ENCODE results near the gene TLCD3B. TPM values are rescaled to one million over a fixed set of nuclear protein-coding genes. Genes with fewer than 3 reads are reported as not detected.

The TLCD3B gene
- total and polyA plus RNA-seq, 9 of the 15 experiments (the other 6 are each of a cell fraction or from before 2014, with no cell fraction given), result 0.10 to 0.52 (median 0.23) TPM; not detected in 4

DNA sequence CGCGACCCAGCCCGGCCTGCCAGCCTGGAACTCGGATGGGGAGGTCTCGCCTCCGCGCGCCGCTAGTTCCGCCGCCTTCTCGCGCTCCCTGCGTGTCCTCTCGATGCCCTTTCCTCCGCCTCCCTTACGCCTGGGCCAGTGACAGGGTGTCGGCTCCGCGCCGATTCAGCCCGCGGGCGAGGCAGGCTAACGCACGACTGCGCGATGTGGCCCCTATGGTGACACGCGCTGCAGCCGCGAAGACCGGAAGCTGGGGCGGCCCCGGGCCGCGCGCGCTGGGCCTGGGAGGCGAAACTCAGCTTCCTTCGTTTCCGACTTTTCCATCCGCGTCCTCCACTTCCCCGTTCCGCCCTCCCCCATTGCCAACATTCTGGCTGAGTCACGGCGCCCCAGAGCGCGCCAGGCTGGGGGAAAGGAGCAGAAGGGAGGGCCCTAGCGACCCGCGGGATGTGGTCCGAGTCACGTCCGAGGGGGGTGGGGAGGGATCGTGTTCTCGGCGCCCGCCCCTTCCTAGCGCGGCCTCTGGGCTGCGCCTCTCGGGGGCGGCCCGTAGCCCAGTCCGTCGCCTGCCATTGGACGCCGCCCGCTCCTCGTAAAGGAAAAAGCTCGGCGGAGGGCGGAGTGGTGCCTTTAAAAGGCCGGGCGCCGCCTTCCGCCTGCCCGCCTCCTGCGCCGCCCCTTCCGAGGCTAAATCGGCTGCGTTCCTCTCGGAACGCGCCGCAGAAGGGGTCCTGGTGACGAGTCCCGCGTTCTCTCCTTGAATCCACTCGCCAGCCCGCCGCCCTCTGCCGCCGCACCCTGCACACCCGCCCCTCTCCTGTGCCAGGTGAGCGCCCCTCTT lies 34.3 kb upstream of the TLCD3B start, which contains the start of gene ALDOA (continued):
- TF ChIP-seq, protein P1, sequence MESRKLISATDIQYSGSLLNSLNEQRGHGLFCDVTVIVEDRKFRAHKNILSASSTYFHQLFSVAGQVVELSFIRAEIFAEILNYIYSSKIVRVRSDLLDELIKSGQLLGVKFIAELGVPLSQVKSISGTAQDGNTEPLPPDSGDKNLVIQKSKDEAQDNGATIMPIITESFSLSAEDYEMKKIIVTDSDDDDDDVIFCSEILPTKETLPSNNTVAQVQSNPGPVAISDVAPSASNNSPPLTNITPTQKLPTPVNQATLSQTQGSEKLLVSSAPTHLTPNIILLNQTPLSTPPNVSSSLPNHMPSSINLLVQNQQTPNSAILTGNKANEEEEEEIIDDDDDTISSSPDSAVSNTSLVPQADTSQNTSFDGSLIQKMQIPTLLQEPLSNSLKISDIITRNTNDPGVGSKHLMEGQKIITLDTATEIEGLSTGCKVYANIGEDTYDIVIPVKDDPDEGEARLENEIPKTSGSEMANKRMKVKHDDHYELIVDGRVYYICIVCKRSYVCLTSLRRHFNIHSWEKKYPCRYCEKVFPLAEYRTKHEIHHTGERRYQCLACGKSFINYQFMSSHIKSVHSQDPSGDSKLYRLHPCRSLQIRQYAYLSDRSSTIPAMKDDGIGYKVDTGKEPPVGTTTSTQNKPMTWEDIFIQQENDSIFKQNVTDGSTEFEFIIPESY (CRISPR knock-in tag; IDR thresholded peaks at IDR 0.05), result peak; percentile 62
- TF ChIP-seq JUND (IDR thresholded peaks at IDR 0.05; ENCODE audit: borderline replicate concordance, low read depth, low read length) (peak; percentile 86), JUND (tag; IDR thresholded peaks at IDR 0.05; ENCODE audit: borderline replicate concordance, low read depth, low read length) (peak; percentile 77; the same call in 1 of the 3 replicates), KDM5B (IDR thresholded peaks at IDR 0.05; ENCODE audit: insufficient replicate concordance, low read depth, low read length) (peak; percentile 94), ZNF263 (CRISPR knock-in tag; IDR thresholded peaks at IDR 0.05; ENCODE audit: borderline replicate concordance) (peak; percentile 63; the same call in 1 of the 2 replicates), ZNF384 (IDR thresholded peaks at IDR 0.05; ENCODE audit: low read depth, low read length) (no peak), RCOR1 (IDR thresholded peaks at IDR 0.05; ENCODE audit: borderline replicate concordance in 1 of 2, low read depth in 2 of 2, low read length in 2 of 2) (peak in 1 of 2 experiments; percentile 57; a peak in 1 of 4 replicates), ELF4 (CRISPR knock-in tag; IDR thresholded peaks at IDR 0.05) (peak; percentile 94), ZNF431 (CRISPR knock-in tag; IDR thresholded peaks at IDR 0.05) (peak; percentile 50; the same call in 1 of the 2 replicates), ZNF316 (IDR thresholded peaks at IDR 0.05) (peak; percentile 93), TEAD4 (IDR thresholded peaks at IDR 0.05; ENCODE audit: low read length) (peak; percentile 20; the same call in 1 of the 2 replicates), TEAD4 (CRISPR knock-in tag; IDR thresholded peaks at IDR 0.05; ENCODE audit: borderline replicate concordance) (peak; percentile 85; the same call in 1 of the 2 replicates), FOXA3 (CRISPR knock-in tag; conservative IDR thresholded peaks at IDR 0.05 in 1 of 2, IDR thresholded peaks at IDR 0.05 in 1 of 2) (peak in 1 of 2 experiments; percentile 67; a peak in 1 of 4 replicates)
- TF ChIP-seq, protein P2, sequence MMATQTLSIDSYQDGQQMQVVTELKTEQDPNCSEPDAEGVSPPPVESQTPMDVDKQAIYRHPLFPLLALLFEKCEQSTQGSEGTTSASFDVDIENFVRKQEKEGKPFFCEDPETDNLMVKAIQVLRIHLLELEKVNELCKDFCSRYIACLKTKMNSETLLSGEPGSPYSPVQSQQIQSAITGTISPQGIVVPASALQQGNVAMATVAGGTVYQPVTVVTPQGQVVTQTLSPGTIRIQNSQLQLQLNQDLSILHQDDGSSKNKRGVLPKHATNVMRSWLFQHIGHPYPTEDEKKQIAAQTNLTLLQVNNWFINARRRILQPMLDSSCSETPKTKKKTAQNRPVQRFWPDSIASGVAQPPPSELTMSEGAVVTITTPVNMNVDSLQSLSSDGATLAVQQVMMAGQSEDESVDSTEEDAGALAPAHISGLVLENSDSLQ (IDR thresholded peaks at IDR 0.05), result no peak; the same call in 1 of the 2 replicates
- TF ChIP-seq, protein P3, sequence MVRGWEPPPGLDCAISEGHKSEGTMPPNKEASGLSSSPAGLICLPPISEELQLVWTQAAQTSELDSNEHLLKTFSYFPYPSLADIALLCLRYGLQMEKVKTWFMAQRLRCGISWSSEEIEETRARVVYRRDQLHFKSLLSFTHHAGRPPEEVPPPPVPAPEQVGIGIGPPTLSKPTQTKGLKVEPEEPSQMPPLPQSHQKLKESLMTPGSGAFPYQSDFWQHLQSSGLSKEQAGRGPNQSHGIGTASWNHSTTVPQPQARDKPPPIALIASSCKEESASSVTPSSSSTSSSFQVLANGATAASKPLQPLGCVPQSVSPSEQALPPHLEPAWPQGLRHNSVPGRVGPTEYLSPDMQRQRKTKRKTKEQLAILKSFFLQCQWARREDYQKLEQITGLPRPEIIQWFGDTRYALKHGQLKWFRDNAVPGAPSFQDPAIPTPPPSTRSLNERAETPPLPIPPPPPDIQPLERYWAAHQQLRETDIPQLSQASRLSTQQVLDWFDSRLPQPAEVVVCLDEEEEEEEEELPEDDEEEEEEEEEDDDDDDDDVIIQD (CRISPR knock-in tag; IDR thresholded peaks at IDR 0.05), result no peak
- TF ChIP-seq, protein P4, sequence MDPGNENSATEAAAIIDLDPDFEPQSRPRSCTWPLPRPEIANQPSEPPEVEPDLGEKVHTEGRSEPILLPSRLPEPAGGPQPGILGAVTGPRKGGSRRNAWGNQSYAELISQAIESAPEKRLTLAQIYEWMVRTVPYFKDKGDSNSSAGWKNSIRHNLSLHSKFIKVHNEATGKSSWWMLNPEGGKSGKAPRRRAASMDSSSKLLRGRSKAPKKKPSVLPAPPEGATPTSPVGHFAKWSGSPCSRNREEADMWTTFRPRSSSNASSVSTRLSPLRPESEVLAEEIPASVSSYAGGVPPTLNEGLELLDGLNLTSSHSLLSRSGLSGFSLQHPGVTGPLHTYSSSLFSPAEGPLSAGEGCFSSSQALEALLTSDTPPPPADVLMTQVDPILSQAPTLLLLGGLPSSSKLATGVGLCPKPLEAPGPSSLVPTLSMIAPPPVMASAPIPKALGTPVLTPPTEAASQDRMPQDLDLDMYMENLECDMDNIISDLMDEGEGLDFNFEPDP (CRISPR knock-in tag; IDR thresholded peaks at IDR 0.05), result no peak; the same call in 1 of the 2 replicates
- TF ChIP-seq, protein P5, sequence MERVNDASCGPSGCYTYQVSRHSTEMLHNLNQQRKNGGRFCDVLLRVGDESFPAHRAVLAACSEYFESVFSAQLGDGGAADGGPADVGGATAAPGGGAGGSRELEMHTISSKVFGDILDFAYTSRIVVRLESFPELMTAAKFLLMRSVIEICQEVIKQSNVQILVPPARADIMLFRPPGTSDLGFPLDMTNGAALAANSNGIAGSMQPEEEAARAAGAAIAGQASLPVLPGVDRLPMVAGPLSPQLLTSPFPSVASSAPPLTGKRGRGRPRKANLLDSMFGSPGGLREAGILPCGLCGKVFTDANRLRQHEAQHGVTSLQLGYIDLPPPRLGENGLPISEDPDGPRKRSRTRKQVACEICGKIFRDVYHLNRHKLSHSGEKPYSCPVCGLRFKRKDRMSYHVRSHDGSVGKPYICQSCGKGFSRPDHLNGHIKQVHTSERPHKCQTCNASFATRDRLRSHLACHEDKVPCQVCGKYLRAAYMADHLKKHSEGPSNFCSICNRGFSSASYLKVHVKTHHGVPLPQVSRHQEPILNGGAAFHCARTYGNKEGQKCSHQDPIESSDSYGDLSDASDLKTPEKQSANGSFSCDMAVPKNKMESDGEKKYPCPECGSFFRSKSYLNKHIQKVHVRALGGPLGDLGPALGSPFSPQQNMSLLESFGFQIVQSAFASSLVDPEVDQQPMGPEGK (CRISPR knock-in tag; IDR thresholded peaks at IDR 0.05; ENCODE audit: borderline replicate concordance), result peak; percentile 61; the same call in 1 of the 2 replicates

Data from K562 (cell line).